Measurements from ENCODE around the gene RFT1.

Gene RFT1

GRCh38 chr3:53102601-53103147, 27.6 kb downstream of the RFT1 start:
- ATAC-seq (ENCODE audit: insufficient read depth, low read depth) (peak; percentile 55), DNase-seq (no peak)
- Histone ChIP-seq H3K9me3 (ENCODE audit: insufficient read depth, low read length, severe bottlenecking) (no peaks in the 10 kb centered on the region), H2AFZ (ENCODE audit: low read depth, low read length) (no peak overlapping the region), H3K36me3 (ENCODE audit: insufficient read depth, low read length) (peaks cover 68% of the 10 kb centered on the region), H3K27me3 (ENCODE audit: insufficient read depth, low read length, poor library complexity) (no peaks in the 10 kb centered on the region), H3K4me2 (ENCODE audit: insufficient read depth, low read length) (no peak overlapping the region), H3K79me2 (ENCODE audit: insufficient read depth, low read length) (no peaks in the 10 kb centered on the region), H3K9ac (ENCODE audit: low read depth, low read length) (no peak overlapping the region), H3K4me1 (ENCODE audit: insufficient read depth, low read length) (no peaks in the 10 kb centered on the region), H3K27ac (ENCODE audit: low read length) (no peak overlapping the region), H4K20me1 (ENCODE audit: insufficient read depth, low read length) (no peaks in the 10 kb centered on the region), H3K4me3 (ENCODE audit: low read depth in 1 of 2, low read length in 2 of 2) (no peak overlapping the region)
- TF ChIP-seq CTCF (IDR thresholded peaks at IDR 0.05; ENCODE audit: borderline replicate concordance, extremely low read depth, low read length, poor library complexity, severe bottlenecking) = no peak
- no peak for TF ChIP-seq EZH2 (IDR thresholded peaks at IDR 0.05; ENCODE audit: borderline replicate concordance, low read depth, low read length, severe bottlenecking)

GRCh38 chr3:53101956-53102355, 28.3 kb downstream of the RFT1 start:
- Histone ChIP-seq H2AFZ (ENCODE audit: low read depth, low read length) (no peak overlapping the region), H3K36me3 (ENCODE audit: insufficient read depth, low read length) (peaks cover 74% of the 10 kb centered on the region), H3K4me3 (ENCODE audit: low read depth in 1 of 2, low read length in 2 of 2) (no peak overlapping the region), H3K79me2 (ENCODE audit: insufficient read depth, low read length) (no peaks in the 10 kb centered on the region), H3K4me1 (ENCODE audit: insufficient read depth, low read length) (no peaks in the 10 kb centered on the region), H3K27me3 (ENCODE audit: insufficient read depth, low read length, poor library complexity) (no peaks in the 10 kb centered on the region), H3K27ac (ENCODE audit: low read length) (no peak overlapping the region), H3K4me2 (ENCODE audit: insufficient read depth, low read length) (no peak overlapping the region), H4K20me1 (ENCODE audit: insufficient read depth, low read length) (no peaks in the 10 kb centered on the region), H3K9ac (ENCODE audit: low read depth, low read length) (no peak overlapping the region), H3K9me3 (ENCODE audit: insufficient read depth, low read length, severe bottlenecking) (no peaks in the 10 kb centered on the region)
- TF ChIP-seq CTCF (IDR thresholded peaks at IDR 0.05; ENCODE audit: borderline replicate concordance, extremely low read depth, low read length, poor library complexity, severe bottlenecking) (no peak), EZH2 (IDR thresholded peaks at IDR 0.05; ENCODE audit: borderline replicate concordance, low read depth, low read length, severe bottlenecking) (no peak)
- DNase-seq (no peak), ATAC-seq (ENCODE audit: insufficient read depth, low read depth) (no peak)

DNA sequence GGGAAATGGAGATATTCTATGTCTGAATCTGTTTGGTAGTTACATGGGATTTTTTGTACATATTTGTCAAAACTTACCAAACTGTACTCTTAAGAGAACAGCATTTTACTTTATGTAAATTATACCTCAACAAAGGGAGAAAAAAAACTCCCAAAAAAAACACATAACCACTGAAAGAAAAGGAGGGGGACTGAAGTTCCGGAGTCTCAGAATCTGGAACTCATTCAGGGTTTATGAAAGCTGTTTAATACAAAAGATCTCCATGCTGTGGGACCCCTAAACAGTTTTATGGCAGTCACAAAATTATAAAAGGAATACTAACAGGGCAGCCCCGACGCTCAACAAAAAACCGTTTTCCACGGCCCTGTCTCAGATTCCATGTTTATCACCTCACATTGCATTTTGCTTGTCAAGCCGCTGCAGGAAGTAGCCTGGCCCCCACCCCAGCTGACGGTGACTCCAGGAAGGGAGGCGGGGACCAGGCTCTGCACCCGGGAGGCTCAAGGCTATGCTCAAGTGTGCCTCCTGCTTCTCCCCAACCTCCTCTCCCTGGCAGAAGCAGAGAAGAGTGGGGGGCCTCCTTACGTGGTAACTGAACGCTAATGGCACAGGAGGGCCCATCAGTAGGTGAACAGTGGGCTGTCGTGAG, 29.3 kb downstream of the RFT1 start:
- Histone ChIP-seq H3K4me2 (ENCODE audit: insufficient read depth, low read length) (no peak overlapping the region), H3K9ac (ENCODE audit: low read depth, low read length) (no peak overlapping the region), H3K36me3 (ENCODE audit: insufficient read depth, low read length) (peaks cover 72% of the 10 kb centered on the region), H3K9me3 (ENCODE audit: insufficient read depth, low read length, severe bottlenecking) (no peaks in the 10 kb centered on the region), H3K27ac (ENCODE audit: low read length) (no peak overlapping the region), H3K79me2 (ENCODE audit: insufficient read depth, low read length) (no peaks in the 10 kb centered on the region), H3K27me3 (ENCODE audit: insufficient read depth, low read length, poor library complexity) (no peaks in the 10 kb centered on the region), H3K4me1 (ENCODE audit: insufficient read depth, low read length) (no peaks in the 10 kb centered on the region), H2AFZ (ENCODE audit: low read depth, low read length) (no peak overlapping the region), H4K20me1 (ENCODE audit: insufficient read depth, low read length) (no peaks in the 10 kb centered on the region), H3K4me3 (ENCODE audit: low read depth in 1 of 2, low read length in 2 of 2) (no peak overlapping the region)
- TF ChIP-seq EZH2 (IDR thresholded peaks at IDR 0.05; ENCODE audit: borderline replicate concordance, low read depth, low read length, severe bottlenecking) (no peak), CTCF (IDR thresholded peaks at IDR 0.05; ENCODE audit: borderline replicate concordance, extremely low read depth, low read length, poor library complexity, severe bottlenecking) (no peak)
- ATAC-seq (ENCODE audit: insufficient read depth, low read depth) (0 out of 3 replicates have a peak, but pooled peaks have one; percentile 50), DNase-seq (peak; percentile 18)

Measured in DND-41 (cell line).